SH-SY5Y (cell line): ENCODE measurements around the gene GALNT1.

ENCODE experiments used
- GATA2 ChIP-seq: IDR thresholded peaks from 2 replicates; pipeline ENCODE4 v1.6.1; 2011; ENCODE audit warnings: mild to moderate bottlenecking, low read depth, low read length
- GATA3 ChIP-seq: IDR thresholded peaks from 2 replicates; pipeline ENCODE4 v1.6.1; 2011; ENCODE audit warnings: low read depth, mild to moderate bottlenecking, low read length, moderate library complexity

- TF ChIP-seq GATA3 (no peak), GATA2 (no peak)
Measured at GRCh38 chr18:35603528-35603927, 22.0 kb downstream of the GALNT1 start.
